Fibroblast of skin of right biceps (primary cell): ENCODE results near the gene PMVK.
"Not testable (repeated sequence)": the region's sequence is repeated elsewhere in the genome, so short reads cannot be mapped to it uniquely, and the experiment has no call there.

Experiments
- DNase-seq: peaks from one replicate; pipeline ENCODE4 v3.0.0-alpha.2; 2013

Gene PMVK

DNA sequence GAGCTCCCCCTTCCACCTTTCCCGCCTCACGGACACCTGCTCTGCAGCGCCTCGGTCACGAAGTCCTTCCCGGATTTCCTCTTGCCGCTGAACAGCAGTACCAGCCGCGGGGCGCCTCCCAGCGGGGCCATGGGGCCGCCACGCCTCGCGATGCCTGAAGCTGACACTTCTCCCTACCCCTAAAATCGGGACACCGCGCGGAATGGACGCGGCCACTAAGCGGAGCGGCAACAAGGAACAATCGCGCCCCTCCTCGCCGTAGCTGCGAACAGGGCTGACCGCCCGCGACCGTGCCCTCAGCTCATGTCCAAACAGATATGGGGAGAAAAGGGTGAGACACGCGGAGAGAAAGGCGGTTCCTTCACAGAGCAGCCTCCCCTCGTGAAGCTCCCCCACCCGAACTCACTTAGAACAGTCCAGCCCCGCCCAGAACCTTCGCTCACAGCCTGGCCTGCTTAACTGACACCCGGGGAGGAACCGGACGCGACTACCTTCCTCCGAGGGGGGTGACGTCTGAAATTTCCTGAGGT, at the start of gene PMVK:
PMVK (minus strand) TSS at position 165 of the 530 bp plus-strand sequence; CDS start at position 131, 34 bp downstream.
- peak; percentile 97 for DNase-seq

DNA sequence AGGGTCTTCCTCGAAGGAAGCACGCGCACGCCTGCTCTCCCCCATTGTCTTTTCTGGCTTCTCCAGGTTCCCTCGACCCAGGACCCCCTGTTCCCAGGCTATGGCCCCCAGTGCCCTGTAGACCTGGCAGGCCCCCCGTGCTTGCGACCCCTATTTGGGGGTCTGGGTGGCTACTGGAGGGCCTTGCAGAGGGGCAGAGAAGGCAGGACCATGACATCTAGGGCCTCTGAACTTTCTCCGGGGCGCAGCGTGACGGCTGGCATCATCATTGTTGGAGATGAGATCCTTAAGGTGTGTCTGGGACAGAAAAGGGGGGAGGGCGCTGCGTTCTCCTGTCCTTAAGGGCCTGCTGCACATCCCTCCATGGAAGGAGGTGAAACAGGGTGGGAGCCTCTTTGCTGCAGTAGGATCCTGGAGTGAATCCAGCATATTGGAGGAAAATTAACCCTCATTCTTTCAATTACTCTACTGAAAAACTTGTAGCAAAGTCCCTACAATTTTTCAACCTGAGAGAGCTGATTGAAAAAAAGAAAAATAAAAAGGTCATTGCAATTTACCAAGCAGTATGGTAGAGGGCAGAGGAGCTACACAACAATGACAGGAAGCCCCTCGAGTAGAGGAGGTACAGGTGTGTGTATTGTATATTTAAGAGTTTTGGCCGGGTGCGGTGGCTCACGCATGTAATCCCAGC, 47.4 kb upstream of the PMVK start:
- no peak for DNase-seq

DNA sequence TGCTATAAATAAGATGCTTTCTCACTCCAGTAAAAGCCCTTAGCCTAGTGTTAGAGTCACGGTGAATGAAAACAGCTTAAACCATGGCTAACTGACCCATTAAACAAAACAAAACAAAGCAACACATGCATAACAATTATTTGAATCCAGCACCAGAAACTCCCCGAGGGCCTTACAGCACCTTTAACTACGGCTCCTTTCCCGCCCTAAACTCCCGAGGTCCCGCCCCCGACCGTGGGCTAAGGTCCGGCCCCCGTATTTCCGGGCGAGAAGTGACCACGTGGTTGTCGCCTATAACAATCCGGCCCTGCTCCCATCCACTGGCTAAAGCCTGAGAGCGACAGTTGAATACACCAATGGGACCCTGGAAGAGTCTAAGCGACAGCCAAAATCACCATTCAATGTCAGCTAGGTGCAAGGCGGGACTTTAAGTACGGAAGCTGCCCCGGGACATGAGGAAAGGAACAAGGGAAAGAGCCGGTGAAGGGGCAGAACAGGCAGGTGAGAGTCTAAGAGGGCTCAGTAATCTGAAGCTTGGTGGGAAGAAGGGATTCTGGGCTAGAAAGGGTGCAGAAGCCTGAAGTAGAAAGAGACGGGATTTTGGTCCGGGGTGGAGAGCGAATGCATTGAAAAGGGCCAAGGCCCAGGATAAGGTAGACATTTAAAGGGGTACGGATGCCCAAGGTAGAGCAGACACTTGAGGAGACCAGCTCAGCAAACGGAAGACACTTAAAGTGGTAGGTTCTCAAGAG, 46.6 kb upstream of the PMVK start, which contains the start of gene FLAD1:
FLAD1 (plus strand) TSS at position 448 of the 752 bp plus-strand sequence. CDS start 351 bp downstream, outside the sequence.
- peak; percentile 100 for DNase-seq

DNA sequence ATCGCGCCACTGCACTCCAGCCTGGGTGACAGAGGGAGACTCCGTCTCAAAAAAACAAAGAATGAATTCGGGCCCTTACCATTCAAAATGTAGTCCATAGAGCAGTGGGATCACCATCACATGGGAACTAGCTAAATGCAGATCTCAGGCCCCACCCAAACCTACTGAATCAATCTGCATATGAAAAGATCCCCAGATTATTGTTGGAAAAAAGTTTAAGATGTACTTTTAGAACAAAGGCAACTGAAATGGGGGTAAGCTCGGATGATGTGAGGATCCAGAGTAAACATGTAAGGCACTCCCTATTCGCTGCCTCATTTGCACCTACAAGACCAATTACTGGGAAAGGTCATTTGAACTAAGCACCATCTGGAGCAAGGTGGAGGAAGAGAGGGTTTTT, 45.8 kb upstream of the PMVK start:
- DNase-seq = no peak

DNA sequence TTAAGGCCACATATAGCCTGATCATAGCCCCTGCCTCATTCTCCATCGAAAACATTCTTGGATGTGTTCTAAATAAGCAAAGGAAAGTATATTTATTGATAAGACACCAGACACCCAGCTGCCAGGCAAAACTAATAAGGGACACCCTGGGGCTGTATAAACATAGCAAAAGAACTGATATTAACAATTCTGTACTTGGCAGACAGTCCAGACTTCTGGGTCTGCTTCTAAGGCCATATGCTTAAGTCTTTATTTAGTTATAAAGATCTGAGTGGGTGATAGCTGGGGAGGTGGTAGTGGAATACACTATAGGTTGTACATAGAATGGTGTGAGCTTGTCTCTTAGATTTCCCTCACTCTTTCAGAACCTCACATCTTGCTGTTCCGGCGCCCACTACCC, 41.8 kb upstream of the PMVK start:
- no peak for DNase-seq

DNA sequence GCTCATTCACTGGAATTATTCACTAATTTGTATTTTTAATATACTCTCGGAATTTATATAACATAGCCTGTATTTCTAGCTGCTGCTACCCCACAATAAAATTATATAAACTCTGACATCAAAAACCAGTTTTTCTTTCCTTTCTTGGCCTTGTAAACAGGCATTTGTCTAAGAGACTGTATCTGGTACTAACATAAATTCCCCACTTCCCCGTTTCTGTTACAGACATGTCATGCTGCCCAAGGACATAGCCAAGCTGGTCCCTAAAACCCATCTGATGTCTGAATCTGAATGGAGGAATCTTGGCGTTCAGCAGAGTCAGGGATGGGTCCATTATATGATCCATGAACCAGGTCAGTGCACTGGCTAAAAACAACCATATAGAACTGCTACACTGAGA, 41.2 kb upstream of the PMVK start:
- not testable (repeated sequence) for DNase-seq

DNA sequence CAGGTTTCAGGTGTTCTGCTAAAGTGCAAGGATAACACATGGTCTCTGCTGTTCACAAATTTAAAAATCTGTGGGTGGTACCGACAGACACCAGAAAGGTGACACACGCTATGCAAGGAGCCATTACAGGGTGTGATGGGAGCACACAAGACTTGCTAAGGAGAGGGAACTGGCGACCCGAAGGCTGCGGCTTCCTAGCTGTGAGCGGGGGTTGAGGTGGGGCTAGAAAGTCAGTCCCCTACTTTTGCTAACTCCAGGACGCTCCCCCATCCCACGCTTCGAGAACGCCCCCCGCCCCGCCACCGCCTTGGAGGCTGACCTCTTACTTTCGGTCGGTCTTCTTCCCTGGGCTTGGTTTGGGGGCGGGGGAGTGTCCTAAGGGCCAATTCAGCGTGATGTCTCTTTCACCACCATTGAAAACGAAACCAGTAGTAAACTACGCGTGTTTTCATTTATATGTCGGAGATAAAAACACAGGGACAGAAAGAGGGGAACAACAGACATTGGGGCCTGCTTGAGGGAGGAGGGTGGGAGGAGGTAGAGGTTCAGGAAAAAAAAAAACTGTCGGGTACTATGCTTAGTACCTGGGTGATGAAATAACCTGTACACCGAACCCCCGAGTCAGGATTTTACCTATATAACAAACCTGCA, 39.0 kb upstream of the PMVK start:
- peak; percentile 46 for DNase-seq

DNA sequence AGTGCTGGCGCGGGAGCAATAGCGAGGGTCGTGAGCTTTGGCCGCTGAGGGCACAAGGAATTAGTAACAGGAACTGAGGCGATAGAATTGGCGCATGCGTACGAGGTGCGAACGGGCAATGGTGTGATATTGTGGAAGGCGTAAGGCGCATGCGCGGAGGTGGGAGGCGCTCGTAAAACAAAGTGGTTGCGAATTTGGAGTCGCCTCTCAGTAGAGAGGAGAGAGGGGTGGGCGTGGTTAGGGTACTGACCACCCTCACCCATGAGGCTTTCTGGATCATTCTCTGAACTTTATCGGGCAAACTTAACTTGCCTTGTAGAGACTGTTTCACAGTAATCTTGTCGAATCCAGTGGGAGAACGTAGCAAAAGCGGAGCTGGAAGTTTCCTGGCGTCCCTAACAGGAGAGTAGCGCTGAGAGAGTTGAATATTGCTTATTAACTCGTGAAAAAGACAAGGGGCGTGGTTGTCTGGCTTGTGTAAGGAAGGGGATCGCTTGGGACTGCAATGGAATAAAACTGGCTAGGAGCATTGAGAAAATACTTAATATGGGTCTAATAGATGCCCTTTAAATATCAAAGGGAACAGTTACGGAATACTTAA, 38.4 kb upstream of the PMVK start:
- DNase-seq = peak; percentile 95

DNA sequence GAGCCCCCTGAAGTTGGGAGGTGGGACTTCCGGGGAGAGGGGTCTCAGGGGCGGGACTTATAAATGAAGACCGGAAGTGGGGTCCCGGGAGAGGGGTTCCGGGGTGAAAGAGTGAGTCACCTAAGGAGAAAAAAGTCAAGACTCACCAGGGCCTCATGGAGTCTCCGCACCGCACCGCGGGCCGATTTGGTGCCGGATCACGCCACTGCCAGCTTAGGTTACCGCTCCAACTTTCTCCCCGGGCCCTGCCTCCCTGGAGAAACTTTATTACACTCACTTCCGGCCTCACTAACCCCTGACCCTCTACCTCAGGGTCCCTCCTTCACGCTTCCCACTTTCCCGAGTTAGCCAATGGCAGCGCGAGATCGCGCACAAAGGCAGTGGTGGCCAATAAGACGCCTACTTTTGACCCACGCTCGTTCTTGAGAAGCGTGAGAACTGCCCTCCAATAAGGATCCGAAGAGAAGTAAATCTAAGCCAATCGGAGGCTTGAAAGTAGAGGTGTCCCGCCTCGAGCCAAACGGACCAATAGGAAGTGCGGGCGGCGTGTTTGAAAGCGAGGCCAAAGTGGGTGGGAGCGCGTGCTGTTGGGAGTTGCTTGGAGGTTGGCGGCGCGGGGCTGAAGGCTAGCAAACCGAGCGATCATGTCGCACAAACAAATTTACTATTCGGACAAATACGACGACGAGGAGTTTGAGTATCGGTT, 37.7 kb upstream of the PMVK start, which contains the start of gene CKS1B:
CKS1B (plus strand) TSS at position 580 of the 706 bp plus-strand sequence; CDS start at position 645, 65 bp downstream.
- peak; percentile 100 for DNase-seq

DNA sequence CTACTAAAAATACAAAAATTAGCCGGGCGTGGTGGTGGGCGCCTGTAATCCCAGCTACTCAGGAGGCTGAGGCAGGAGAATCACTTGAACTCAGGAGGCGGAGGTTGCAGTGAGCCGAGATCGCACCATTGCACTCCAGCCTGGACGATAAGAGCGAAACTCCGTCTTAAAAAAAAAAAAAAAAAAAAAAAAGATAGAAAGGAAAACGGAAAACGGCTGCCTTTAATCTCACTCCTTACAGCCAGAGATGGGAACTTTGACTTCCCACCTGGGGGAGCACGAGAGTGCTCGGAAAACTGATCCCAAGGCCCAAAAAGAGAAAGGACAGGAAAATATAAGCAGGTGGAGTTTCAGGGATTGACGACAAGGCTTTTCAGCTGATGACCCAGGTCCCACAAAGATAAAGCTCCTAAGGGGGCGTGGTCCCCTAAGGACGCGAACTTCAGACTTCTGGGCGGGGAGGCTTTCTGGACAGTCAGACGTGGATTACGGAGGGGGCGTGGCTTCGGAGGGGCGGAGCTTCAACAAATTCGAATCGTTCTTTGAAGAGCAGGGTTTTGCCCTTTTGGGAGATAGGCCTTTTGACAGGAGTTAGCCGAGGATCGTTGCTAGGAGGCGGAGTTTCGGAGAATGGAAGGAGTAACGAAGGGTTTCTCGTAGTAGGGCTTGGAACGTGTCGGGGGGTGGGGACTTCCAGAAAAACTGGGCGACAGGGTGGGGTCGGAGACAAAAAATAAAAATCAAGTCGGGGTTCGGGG, 37.0 kb upstream of the PMVK start:
- DNase-seq = peak; percentile 98

DNA sequence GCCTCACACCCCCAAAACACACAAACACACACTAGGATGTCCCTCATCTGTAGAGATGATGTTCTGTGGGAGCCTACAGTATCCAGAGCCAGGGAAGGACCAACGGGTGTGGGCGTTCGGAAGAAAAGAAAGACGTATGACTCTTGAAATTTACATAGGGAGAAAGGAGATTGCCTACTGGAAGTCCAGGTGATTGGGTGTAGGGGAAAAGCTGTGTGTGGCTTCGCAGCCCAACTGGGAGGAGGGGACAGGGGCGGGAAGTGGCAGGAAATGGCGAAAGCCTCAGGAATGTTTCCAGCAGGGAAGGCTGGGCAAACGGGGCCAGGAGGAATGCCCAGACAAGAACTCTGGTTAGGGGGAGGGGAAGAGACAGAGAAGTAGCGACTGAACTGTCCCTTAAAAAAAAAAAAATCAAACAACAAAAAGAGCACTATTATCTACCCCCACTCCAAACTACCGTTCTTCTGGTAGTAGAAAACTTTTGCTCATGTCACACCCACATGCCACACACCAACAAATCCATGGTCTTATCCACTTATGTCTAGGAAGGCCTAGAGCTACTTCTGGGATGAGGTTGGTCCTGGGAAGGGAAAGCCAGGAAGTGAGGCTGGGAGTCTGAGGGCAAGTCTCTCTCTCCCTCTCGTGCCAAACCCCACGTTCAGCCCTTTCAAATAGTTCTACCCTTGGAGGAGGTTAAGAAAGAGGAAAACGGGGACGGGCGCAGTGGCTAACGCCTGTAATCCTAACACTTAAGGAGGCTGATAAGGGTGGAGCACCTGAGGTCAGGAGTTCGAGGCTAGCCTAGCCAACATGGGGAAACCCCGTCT, 36.2 kb upstream of the PMVK start:
- peak; percentile 99 for DNase-seq

DNA sequence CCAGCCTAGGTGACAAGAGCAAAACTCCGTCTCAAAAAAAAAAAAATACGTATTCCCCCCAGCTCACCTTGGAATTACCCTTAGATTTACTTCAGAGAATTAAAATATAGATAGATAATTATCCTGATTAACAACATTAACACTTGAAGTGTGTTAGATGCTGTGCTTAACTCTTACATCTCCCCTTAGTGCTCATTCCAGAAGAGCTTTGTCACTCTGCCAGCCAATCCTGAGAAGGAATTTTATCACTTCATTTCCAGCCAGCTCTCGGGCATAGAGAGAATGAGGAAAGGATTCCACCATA, 35.6 kb upstream of the PMVK start:
- DNase-seq = no peak

DNA sequence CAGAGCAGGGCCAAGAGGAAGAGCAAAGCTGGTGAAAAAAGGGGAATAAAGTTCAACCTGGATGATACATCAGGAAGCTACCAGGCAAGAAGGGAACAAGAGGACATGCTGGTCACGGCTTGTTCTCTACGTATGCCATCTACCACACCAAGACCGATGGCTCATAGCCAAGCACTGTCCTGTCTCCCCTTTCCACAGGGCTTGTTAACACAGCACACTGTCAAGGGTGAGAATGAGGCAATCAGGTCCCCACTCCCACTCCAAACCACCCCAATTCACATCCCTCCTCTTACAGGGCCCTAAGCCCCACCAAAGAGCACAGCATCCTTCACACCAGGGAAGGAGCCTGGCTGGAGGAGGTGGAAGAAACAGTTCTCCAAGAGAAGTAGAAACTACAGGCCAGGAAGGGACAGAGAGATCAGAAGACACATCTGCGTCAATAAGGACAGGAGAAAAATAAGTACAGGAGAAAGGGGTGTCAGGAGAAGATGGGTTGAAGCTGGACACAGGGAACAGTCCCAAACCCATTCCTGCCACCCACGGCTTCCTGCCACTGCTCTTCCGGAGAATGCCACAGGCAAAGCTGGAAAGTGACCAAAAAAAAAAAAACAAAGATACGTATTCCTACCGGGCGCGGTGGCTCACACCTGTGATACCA, 35.0 kb upstream of the PMVK start:
- DNase-seq = no peak

DNA sequence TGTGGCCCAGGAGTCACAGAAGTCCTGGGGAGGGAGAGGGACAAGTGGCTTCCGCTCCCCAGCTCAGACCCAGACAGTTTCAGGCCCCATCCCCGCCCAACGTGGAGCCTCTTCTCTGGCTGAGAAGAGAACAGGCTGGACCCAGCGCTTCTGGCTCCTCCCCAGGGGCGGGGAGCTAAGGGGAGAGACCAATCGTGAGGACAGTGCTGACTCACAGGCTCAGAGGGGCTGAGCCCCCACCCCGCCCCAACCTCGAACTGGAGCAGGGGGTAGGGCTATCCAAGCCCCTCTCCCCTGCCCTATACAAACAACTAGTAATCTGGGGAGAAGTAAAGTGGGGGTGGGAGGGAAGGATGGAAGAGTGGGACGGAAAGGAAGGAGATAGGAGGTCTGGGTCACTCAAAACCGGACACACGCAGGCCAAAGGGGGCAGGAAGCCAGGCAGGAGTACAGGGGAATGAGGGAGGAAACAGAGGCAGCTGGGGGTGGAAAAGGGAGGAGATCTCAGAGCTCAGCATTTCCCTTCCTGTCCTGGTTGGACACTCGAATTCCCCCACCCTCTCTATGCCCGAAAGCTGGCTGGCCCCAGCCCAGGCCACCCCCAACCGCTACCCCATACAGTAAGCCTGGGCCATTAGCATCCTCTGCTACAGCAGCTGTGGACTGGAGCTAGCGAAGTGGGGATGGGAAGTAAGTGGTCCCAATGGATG, 34.3 kb upstream of the PMVK start, which contains the start of gene SHC1:
SHC1 (minus strand) TSS at position 117 of the 710 bp plus-strand sequence. CDS start 221 bp downstream, outside the sequence.
- DNase-seq = peak; percentile 97

DNA sequence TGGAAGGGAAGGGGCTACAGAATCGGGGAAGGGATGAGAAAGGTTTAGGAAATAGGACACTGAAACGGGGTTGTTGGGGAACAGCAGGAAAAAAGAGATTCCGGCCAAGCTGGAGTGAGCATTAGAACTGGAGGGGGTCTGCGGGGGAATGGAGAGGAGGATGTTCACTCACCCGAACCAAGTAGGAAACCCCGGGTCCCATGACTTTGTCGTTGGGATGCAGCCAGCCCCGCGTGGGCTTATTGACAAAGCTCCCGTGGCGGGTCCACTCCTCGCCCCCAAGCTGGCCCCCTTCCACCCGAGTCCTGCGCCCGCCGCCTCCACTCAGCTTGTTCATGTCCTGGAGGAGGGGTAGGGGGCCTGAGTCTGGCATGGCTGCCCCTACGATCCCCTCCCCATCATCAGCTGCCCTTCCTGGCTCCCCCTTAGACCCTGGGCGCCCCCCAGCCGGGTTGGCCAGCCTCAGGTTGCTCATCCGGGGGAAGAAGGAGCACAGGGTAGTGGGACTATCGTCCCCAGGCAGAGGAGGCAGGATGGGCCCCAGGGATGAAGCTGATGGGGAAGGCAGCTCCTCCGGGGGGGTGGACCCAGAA, 33.4 kb upstream of the PMVK start:
- DNase-seq = no peak

DNA sequence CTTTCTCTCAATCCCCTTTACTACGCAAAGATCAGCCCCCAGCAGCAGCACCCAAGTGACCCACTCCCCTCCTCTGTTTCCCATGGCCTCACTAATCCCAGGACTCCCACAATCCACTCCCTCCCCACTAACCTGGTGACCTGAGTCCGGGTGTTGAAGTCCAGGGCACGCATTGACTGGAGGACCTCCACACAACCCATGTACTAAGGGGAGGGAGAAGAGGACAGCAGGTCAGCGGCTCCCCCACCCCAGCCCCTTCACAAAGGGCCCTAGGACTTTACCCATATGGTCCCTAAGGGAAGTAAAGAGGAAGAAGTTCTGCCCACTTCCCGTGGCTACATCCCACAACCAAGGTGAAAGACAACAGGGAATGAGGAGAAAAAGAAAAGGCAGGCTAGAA, 32.7 kb upstream of the PMVK start:
- DNase-seq = no peak

DNA sequence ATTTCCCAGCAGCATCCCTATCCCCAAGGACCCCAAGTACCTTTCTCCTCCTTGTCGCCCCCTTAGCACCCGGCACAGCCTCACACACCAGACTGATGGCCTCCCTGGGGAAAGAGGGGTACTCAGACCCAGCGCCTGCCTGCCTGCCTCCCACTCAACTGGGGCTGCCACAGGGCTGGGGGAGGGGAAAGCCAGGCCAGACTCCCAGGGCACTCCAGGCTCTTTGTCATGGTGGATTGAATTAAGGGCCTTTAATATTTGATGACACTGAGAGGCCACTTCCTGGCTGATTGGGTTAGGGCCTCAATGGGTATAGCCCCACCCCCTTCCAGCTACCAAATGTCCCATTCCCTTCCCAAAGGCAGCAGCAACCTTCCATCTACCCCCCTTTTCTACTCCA, 32.2 kb upstream of the PMVK start:
- DNase-seq = no peak

DNA sequence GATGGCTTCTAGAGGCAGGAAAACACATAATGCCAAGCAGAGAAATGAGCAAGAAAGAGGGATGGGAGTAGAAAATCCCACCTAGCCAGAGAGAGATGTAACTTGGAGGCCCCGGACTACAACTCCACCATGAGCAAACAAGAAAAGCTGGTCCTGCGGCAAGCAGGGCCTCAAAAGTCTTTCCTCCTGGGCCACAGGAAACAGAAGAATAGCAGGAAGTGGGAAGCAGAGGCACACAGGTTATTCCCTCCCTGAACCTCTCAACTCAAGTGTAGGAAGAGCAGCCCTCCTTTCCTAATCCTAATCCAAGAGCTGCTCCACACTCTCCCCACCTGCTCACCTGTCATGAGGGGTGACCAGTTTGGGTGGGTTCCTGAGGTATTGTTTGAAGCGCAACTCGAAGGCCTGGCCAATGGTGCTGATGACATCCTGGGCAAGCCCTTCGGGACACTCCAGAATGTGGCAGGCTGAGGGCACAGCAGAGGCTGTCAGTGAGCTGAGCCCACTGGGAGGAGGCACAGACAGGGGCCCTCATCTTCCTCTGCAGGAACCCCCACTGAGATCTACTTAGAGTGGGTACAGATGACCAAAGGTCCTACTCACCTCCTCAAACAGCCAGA, 30.9 kb upstream of the PMVK start:
- no peak for DNase-seq

DNA sequence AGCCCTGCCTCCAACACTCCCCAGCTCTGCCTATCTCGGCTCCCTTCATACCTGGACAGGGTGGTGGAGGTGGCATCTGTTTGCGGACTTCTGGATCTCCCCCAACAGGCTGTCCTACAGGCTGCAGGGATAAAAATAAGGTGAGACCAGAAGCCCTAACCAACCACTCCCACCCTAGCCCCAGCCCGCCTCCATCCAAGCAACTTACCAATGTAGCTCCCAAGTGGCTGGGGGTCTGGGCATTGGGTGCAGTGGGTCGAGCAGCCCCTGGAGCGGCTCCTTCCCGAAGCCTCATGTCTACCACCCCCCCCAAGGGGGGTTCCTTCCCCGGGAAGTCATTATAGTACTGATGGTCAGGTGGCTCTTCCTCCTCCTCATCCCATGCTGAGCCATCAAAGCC, 29.6 kb upstream of the PMVK start:
- no peak for DNase-seq
